Measurements from ENCODE around the gene CLDND1.

The CLDND1 gene

GRCh38 chr3:98551754-98552153, 29.1 kb upstream of the CLDND1 start:
- Histone ChIP-seq H3K27ac (ENCODE audit: low read depth, low read length) (no peak overlapping the region), H3K9ac (ENCODE audit: low read length in 5 of 5) (no peak overlapping the region), H3K4me3 (ENCODE audit: low read depth in 1 of 5, low read length in 5 of 5) (no peak overlapping the region), H3K9me3 (ENCODE audit: control insufficient read depth in 5 of 5, low read length in 5 of 5) (no peaks in the 10 kb centered on the region), H3K4me1 (ENCODE audit: control insufficient read depth in 5 of 5, insufficient read depth in 5 of 5, low read length in 5 of 5) (peaks cover 0 to 3% (median 0%) of the 10 kb centered on the region in 5 donors), H3K27me3 (ENCODE audit: control insufficient read depth in 5 of 5, insufficient read depth in 4 of 5, low read length in 5 of 5) (no peaks in the 10 kb centered on the region), H3K36me3 (ENCODE audit: control insufficient read depth in 5 of 5, insufficient read depth in 5 of 5, low read length in 5 of 5) (no peaks in the 10 kb centered on the region)

GRCh38 chr3:98551236-98551635, 28.5 kb upstream of the CLDND1 start:
- H3K4me1 ChIP-seq (ENCODE audit: control insufficient read depth in 5 of 5, insufficient read depth in 5 of 5, low read length in 5 of 5) = peaks cover 0 to 3% (median 0%) of the 10 kb centered on the region in 5 donors
- no peak overlapping the region for H3K27ac ChIP-seq (ENCODE audit: low read depth, low read length)
- no peak overlapping the region for H3K9ac ChIP-seq (ENCODE audit: low read length in 5 of 5)
- H3K27me3 ChIP-seq (ENCODE audit: control insufficient read depth in 5 of 5, insufficient read depth in 4 of 5, low read length in 5 of 5) = no peaks in the 10 kb centered on the region
- H3K9me3 ChIP-seq (ENCODE audit: control insufficient read depth in 5 of 5, low read length in 5 of 5) = no peaks in the 10 kb centered on the region
- H3K36me3 ChIP-seq (ENCODE audit: control insufficient read depth in 5 of 5, insufficient read depth in 5 of 5, low read length in 5 of 5) = no peaks in the 10 kb centered on the region
- H3K4me3 ChIP-seq (ENCODE audit: low read depth in 1 of 5, low read length in 5 of 5) = no peak overlapping the region

- Histone ChIP-seq H3K27ac (ENCODE audit: low read depth, low read length) (no peak overlapping the region), H3K9ac (ENCODE audit: low read length in 5 of 5) (no peak overlapping the region)
Measured at GRCh38 chr3:98550833-98551232, 28.1 kb upstream of the CLDND1 start.

GRCh38 chr3:98548544-98548943, 25.8 kb upstream of the CLDND1 start:
- no peak overlapping the region for H3K9ac ChIP-seq (ENCODE audit: low read length in 5 of 5)
- H3K27me3 ChIP-seq (ENCODE audit: control insufficient read depth in 5 of 5, insufficient read depth in 4 of 5, low read length in 5 of 5) = no peaks in the 10 kb centered on the region
- H3K4me1 ChIP-seq (ENCODE audit: control insufficient read depth in 5 of 5, insufficient read depth in 5 of 5, low read length in 5 of 5) = no peaks in the 10 kb centered on the region
- no peaks in the 10 kb centered on the region for H3K36me3 ChIP-seq (ENCODE audit: control insufficient read depth in 5 of 5, insufficient read depth in 5 of 5, low read length in 5 of 5)
- no peak overlapping the region for H3K27ac ChIP-seq (ENCODE audit: low read depth, low read length)
- no peaks in the 10 kb centered on the region for H3K9me3 ChIP-seq (ENCODE audit: control insufficient read depth in 5 of 5, low read length in 5 of 5)
- no peak overlapping the region for H3K4me3 ChIP-seq (ENCODE audit: low read depth in 1 of 5, low read length in 5 of 5)

More at GRCh38 chr3:98550833-98551232, 28.1 kb upstream of the CLDND1 start:
- no peak overlapping the region for H3K4me3 ChIP-seq (ENCODE audit: low read depth in 1 of 5, low read length in 5 of 5)
- no peaks in the 10 kb centered on the region for H3K27me3 ChIP-seq (ENCODE audit: control insufficient read depth in 5 of 5, insufficient read depth in 4 of 5, low read length in 5 of 5)
- H3K4me1 ChIP-seq (ENCODE audit: control insufficient read depth in 5 of 5, insufficient read depth in 5 of 5, low read length in 5 of 5) = peaks cover 0 to 3% (median 0%) of the 10 kb centered on the region in 5 donors
- H3K9me3 ChIP-seq (ENCODE audit: control insufficient read depth in 5 of 5, low read length in 5 of 5) = no peaks in the 10 kb centered on the region
- H3K36me3 ChIP-seq (ENCODE audit: control insufficient read depth in 5 of 5, insufficient read depth in 5 of 5, low read length in 5 of 5) = no peaks in the 10 kb centered on the region

DNA sequence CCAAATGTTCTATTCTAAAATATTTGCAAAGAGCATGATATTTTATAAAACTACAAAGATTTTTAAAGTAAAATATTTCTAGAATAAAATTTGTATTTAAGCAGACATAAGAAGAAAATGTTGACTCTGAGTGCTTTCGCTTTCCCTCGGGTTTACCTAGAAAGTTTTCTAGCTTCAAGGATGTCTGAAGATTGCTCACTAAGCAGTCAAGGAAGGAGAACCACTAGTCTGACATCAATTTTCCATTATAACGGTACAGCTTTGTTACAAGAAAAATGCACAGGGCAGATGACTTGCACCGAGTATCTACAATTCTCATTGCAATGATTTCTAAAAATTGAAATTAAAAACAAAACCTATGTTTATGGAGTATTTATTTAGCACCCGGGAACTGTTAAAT, 23.2 kb upstream of the CLDND1 start:
- no peak overlapping the region for H3K9ac ChIP-seq (ENCODE audit: low read length in 5 of 5)
- H3K4me1 ChIP-seq (ENCODE audit: control insufficient read depth in 5 of 5, insufficient read depth in 5 of 5, low read length in 5 of 5) = no peaks in the 10 kb centered on the region
- H3K9me3 ChIP-seq (ENCODE audit: control insufficient read depth in 5 of 5, low read length in 5 of 5) = no peaks in the 10 kb centered on the region
- no peak overlapping the region for H3K27ac ChIP-seq (ENCODE audit: low read depth, low read length)
- no peak overlapping the region for H3K4me3 ChIP-seq (ENCODE audit: low read depth in 1 of 5, low read length in 5 of 5)
- no peaks in the 10 kb centered on the region for H3K27me3 ChIP-seq (ENCODE audit: control insufficient read depth in 5 of 5, insufficient read depth in 4 of 5, low read length in 5 of 5)
- no peaks in the 10 kb centered on the region for H3K36me3 ChIP-seq (ENCODE audit: control insufficient read depth in 5 of 5, insufficient read depth in 5 of 5, low read length in 5 of 5)

DNA sequence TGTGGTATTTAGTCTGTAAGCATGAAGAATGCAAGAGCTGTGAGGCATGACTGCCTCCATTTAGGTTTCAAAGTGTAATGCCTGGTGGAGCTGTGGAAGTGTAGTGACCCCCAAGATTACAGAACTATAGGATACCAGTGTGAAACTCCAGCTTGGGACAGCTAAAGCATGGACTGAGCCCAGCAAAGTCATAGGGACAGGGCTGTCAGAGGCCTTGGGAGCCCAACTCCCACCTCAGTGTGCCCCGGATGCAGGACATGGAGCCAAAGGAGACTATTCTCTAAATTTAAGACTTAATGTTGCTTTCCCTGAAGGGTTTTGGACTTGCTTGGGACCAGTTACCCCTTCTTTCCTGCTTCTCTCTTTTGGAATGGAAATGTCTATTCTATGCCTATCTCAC, 19.9 kb upstream of the CLDND1 start:
- H3K4me3 ChIP-seq (ENCODE audit: low read depth in 1 of 5, low read length in 5 of 5) = no peak overlapping the region
- no peaks in the 10 kb centered on the region for H3K27me3 ChIP-seq (ENCODE audit: control insufficient read depth in 5 of 5, insufficient read depth in 4 of 5, low read length in 5 of 5)
- H3K9ac ChIP-seq (ENCODE audit: low read length in 5 of 5) = no peak overlapping the region
- H3K27ac ChIP-seq (ENCODE audit: low read depth, low read length) = no peak overlapping the region
- no peaks in the 10 kb centered on the region for H3K9me3 ChIP-seq (ENCODE audit: control insufficient read depth in 5 of 5, low read length in 5 of 5)
- H3K4me1 ChIP-seq (ENCODE audit: control insufficient read depth in 5 of 5, insufficient read depth in 5 of 5, low read length in 5 of 5) = no peaks in the 10 kb centered on the region
- H3K36me3 ChIP-seq (ENCODE audit: control insufficient read depth in 5 of 5, insufficient read depth in 5 of 5, low read length in 5 of 5) = no peaks in the 10 kb centered on the region

GRCh38 chr3:98541695-98542094, 19.0 kb upstream of the CLDND1 start:
- Histone ChIP-seq H3K27ac (ENCODE audit: low read depth, low read length) (no peak overlapping the region), H3K4me1 (ENCODE audit: control insufficient read depth in 5 of 5, insufficient read depth in 5 of 5, low read length in 5 of 5) (no peaks in the 10 kb centered on the region), H3K9me3 (ENCODE audit: control insufficient read depth in 5 of 5, low read length in 5 of 5) (no peaks in the 10 kb centered on the region), H3K36me3 (ENCODE audit: control insufficient read depth in 5 of 5, insufficient read depth in 5 of 5, low read length in 5 of 5) (no peaks in the 10 kb centered on the region), H3K27me3 (ENCODE audit: control insufficient read depth in 5 of 5, insufficient read depth in 4 of 5, low read length in 5 of 5) (no peaks in the 10 kb centered on the region), H3K4me3 (ENCODE audit: low read depth in 1 of 5, low read length in 5 of 5) (no peak overlapping the region), H3K9ac (ENCODE audit: low read length in 5 of 5) (no peak overlapping the region)

DNA sequence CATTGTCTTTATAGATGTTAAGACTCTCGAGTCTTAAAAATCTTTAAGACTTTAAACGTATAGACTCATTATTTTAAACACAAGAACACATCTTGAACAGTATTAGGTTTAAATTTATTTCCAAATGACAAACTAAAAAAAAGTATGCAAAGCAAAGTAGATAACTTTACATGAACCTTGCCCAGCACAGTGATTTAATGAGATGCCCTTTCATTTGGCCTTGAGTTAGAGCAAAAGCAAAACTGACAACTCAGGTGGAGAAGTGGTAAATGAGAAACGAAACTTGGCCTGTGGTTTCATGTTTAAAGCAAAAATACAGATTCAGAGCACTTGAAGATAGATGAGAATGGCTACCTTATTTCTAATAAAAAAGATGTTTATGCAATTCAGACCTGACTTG, 17.6 kb upstream of the CLDND1 start:
- Histone ChIP-seq H3K9ac (ENCODE audit: low read length in 5 of 5) (no peak overlapping the region), H3K9me3 (ENCODE audit: control insufficient read depth in 5 of 5, low read length in 5 of 5) (no peaks in the 10 kb centered on the region), H3K4me3 (ENCODE audit: low read depth in 1 of 5, low read length in 5 of 5) (no peak overlapping the region), H3K27me3 (ENCODE audit: control insufficient read depth in 5 of 5, insufficient read depth in 4 of 5, low read length in 5 of 5) (no peaks in the 10 kb centered on the region), H3K27ac (ENCODE audit: low read depth, low read length) (no peak overlapping the region), H3K4me1 (ENCODE audit: control insufficient read depth in 5 of 5, insufficient read depth in 5 of 5, low read length in 5 of 5) (no peaks in the 10 kb centered on the region), H3K36me3 (ENCODE audit: control insufficient read depth in 5 of 5, insufficient read depth in 5 of 5, low read length in 5 of 5) (no peaks in the 10 kb centered on the region)

DNA sequence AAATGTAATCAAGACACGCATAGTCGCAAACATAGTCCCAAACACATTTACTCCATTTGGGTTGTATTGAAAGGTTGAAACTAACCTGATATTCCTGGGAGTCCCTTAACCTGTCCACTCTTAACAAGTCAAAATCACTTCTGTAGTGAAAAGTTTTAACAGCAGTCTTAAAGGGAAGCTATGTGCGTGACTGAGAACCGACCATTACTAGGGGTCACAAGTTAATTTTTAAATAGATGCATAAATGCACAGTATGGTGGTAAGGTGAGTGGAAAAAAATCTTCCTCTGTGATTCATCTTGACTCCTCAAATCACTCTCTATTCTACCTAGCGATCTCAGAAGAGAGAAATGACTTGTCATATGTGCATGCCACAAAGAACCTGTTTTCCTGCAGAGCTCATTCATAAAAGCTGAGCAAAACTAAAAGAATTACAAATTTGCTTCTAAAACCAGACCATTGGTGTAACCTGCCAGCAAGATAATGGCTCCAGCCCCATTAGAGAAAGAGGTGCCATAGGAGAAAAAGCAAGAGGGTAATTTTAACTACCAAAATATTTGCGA, 13.8 kb upstream of the CLDND1 start:
- no peaks in the 10 kb centered on the region for H3K4me1 ChIP-seq (ENCODE audit: control insufficient read depth in 5 of 5, insufficient read depth in 5 of 5, low read length in 5 of 5)
- no peak overlapping the region for H3K4me3 ChIP-seq (ENCODE audit: low read depth in 1 of 5, low read length in 5 of 5)
- no peak overlapping the region for H3K9ac ChIP-seq (ENCODE audit: low read length in 5 of 5)
- H3K9me3 ChIP-seq (ENCODE audit: control insufficient read depth in 5 of 5, low read length in 5 of 5) = no peaks in the 10 kb centered on the region
- peaks cover 0 to 4% (median 0%) of the 10 kb centered on the region in 5 donors for H3K27me3 ChIP-seq (ENCODE audit: control insufficient read depth in 5 of 5, insufficient read depth in 4 of 5, low read length in 5 of 5)
- H3K36me3 ChIP-seq (ENCODE audit: control insufficient read depth in 5 of 5, insufficient read depth in 5 of 5, low read length in 5 of 5) = no peaks in the 10 kb centered on the region
- H3K27ac ChIP-seq (ENCODE audit: low read depth, low read length) = no peak overlapping the region

DNA sequence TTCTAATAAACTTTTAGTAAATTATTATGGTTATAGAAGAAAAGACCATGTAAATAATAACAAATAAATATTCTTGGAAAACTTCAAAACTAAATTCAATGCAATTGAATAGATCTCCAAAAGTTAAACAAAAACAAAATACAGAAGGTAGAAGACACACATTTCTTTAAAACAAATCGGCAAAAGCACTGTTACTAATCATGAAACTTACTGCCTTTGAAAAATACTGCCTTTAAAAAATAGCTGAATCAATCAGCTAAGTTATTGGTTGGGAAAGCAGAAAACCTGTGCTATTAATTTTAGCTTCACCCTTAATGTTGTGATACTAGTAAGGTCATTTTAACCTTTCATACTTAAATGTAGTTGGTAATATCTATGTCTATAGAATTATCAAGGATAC, 12.0 kb upstream of the CLDND1 start:
- Histone ChIP-seq H3K27me3 (ENCODE audit: control insufficient read depth in 5 of 5, insufficient read depth in 4 of 5, low read length in 5 of 5) (peaks cover 0 to 4% (median 0%) of the 10 kb centered on the region in 5 donors), H3K4me3 (ENCODE audit: low read depth in 1 of 5, low read length in 5 of 5) (no peak overlapping the region), H3K27ac (ENCODE audit: low read depth, low read length) (no peak overlapping the region), H3K9ac (ENCODE audit: low read length in 5 of 5) (no peak overlapping the region), H3K4me1 (ENCODE audit: control insufficient read depth in 5 of 5, insufficient read depth in 5 of 5, low read length in 5 of 5) (no peaks in the 10 kb centered on the region), H3K36me3 (ENCODE audit: control insufficient read depth in 5 of 5, insufficient read depth in 5 of 5, low read length in 5 of 5) (no peaks in the 10 kb centered on the region), H3K9me3 (ENCODE audit: control insufficient read depth in 5 of 5, low read length in 5 of 5) (no peaks in the 10 kb centered on the region)

DNA sequence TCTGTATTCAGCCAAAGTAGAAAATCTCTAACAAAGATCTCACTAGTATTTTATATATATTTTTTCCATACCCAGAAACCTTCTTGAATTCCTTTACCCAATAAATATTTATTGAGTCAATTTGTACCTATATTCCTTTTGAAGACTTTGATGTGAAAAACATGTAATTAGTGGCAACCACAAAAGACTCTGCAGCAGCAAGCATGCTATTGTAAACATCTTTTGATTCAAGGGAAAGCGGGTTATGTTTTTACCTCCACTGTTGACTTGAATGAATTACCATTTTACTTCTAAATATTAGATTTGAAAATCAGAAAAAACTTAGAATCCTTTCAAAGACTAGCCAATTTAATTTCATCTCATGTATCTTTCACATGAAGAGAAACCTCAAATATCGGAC, 11.5 kb upstream of the CLDND1 start:
- Histone ChIP-seq H3K27me3 (ENCODE audit: control insufficient read depth in 5 of 5, insufficient read depth in 4 of 5, low read length in 5 of 5) (peaks cover 0 to 4% (median 0%) of the 10 kb centered on the region in 5 donors), H3K9me3 (ENCODE audit: control insufficient read depth in 5 of 5, low read length in 5 of 5) (no peaks in the 10 kb centered on the region), H3K9ac (ENCODE audit: low read length in 5 of 5) (no peak overlapping the region), H3K27ac (ENCODE audit: low read depth, low read length) (no peak overlapping the region), H3K4me3 (ENCODE audit: low read depth in 1 of 5, low read length in 5 of 5) (no peak overlapping the region), H3K4me1 (ENCODE audit: control insufficient read depth in 5 of 5, insufficient read depth in 5 of 5, low read length in 5 of 5) (no peaks in the 10 kb centered on the region), H3K36me3 (ENCODE audit: control insufficient read depth in 5 of 5, insufficient read depth in 5 of 5, low read length in 5 of 5) (no peaks in the 10 kb centered on the region)

All from subcutaneous abdominal adipose tissue (tissue), 5 donors.